Left lung (tissue), 10 donors: ENCODE results near the gene SLC25A26. TPM values are rescaled to one million over a fixed set of nuclear protein-coding genes. Genes with fewer than 3 reads are reported as not detected.

Experiments used
- ATAC-seq: fragments of 200-7000 bp; cut with Tn5 transposase; one replicate; pipeline ENCODE4 v1.9.1; 2020; ENCODE audit warnings: moderate library complexity
- DNase-seq, 4 donors: peaks; one replicate each; pipeline ENCODE4 v3.0.0-alpha.2; 2013 to 2020
- H3K27ac ChIP-seq, 2 donors: fragments of 200-600 bp; sonication (generic) in 1 of 2; one replicate each; pipeline versions ENCODE4 v1.5.0 to v1.8.0; 2020 to 2021
- H3K27me3 ChIP-seq, 2 donors: fragments of 200-600 bp; sonication (generic) in 1 of 2; one replicate each; pipeline versions ENCODE4 v1.5.0 to v1.8.0; 2020 to 2021
- H3K36me3 ChIP-seq, 2 donors: fragments of 200-600 bp; sonication (generic) in 1 of 2; one replicate each; pipeline versions ENCODE4 v1.5.0 to v1.8.0; 2020 to 2021
- H3K4me1 ChIP-seq, 2 donors: fragments of 200-600 bp; one replicate each; pipeline ENCODE4 v1.8.0; 2021
- H3K4me3 ChIP-seq, 2 donors: fragments of 200-600 bp; sonication (generic) in 1 of 2; one replicate each; pipeline versions ENCODE4 v1.5.0 to v1.8.0; 2020 to 2021; ENCODE audit warnings: mild to moderate bottlenecking in 1 of 2
- H3K9me3 ChIP-seq, 2 donors: fragments of 200-600 bp; sonication (generic) in 1 of 2; one replicate each; pipeline versions ENCODE4 v1.5.0 to v1.8.0; 2020 to 2021
- intact Hi-C, 2 donors: fragments of 100-400 bp; cut with DNase I; formaldehyde crosslinking; loops; one replicate each; pipeline versions ENCODE4 v1.11.2 to v1.14.2; 2022
- polyA plus RNA-seq, 6 donors: library from polyadenylated mRNA; unstranded; fragments of 120-200 nt; gene quantifications; one replicate each; pipeline ENCODE4 v1.2.1, GENCODE V29; 2013; ENCODE audit not compliant: insufficient read length in 6 of 6
- total RNA-seq, 2 donors: library from RNA; stranded (reverse); fragmentation: NEBNext Ultra II Directional; extraction: Animal tissue kit (Norgen Biotek cat#: 25700); gene quantifications; one replicate each; pipeline ENCODE4 v1.2.1, GENCODE V29; 2021
- TF ChIP-seq, protein P1 (sequence below), 2 donors: fragments of 200-600 bp; sonication (generic) in 1 of 2; IDR thresholded peaks; one replicate each; pipeline versions ENCODE4 v1.5.0 to v1.8.0; 2021; ENCODE audit warnings: antibody characterized with exemption in 2 of 2
- donor health status: DM: no; HTN: yes; CAD: no.
- donor health status: DM: no; HTN: no; CAD: no.

Gene SLC25A26
- total and polyA plus RNA-seq, 8 donors: 14.2 to 26.2 (median 22.4) TPM

- TF ChIP-seq, protein P1, sequence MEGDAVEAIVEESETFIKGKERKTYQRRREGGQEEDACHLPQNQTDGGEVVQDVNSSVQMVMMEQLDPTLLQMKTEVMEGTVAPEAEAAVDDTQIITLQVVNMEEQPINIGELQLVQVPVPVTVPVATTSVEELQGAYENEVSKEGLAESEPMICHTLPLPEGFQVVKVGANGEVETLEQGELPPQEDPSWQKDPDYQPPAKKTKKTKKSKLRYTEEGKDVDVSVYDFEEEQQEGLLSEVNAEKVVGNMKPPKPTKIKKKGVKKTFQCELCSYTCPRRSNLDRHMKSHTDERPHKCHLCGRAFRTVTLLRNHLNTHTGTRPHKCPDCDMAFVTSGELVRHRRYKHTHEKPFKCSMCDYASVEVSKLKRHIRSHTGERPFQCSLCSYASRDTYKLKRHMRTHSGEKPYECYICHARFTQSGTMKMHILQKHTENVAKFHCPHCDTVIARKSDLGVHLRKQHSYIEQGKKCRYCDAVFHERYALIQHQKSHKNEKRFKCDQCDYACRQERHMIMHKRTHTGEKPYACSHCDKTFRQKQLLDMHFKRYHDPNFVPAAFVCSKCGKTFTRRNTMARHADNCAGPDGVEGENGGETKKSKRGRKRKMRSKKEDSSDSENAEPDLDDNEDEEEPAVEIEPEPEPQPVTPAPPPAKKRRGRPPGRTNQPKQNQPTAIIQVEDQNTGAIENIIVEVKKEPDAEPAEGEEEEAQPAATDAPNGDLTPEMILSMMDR (IDR thresholded peaks at IDR 0.05): peak in 1 of 2 donors; percentile 14
- intact Hi-C loops: no loop called here
- peaks cover 0 to 28% of the 10 kb centered on the region in 2 donors for H3K27me3 ChIP-seq
- H3K4me3 ChIP-seq: no peak overlapping the region
- DNase-seq (no peak), ATAC-seq (no peak)
- H3K4me1 ChIP-seq: no peaks in the 10 kb centered on the region
- no peaks in the 10 kb centered on the region for H3K36me3 ChIP-seq
- H3K27ac ChIP-seq: no peak overlapping the region
- H3K9me3 ChIP-seq: no peaks in the 10 kb centered on the region
Measured at GRCh38 chr3:66196633-66197032, 24.2 kb upstream of the SLC25A26 start.

DNA sequence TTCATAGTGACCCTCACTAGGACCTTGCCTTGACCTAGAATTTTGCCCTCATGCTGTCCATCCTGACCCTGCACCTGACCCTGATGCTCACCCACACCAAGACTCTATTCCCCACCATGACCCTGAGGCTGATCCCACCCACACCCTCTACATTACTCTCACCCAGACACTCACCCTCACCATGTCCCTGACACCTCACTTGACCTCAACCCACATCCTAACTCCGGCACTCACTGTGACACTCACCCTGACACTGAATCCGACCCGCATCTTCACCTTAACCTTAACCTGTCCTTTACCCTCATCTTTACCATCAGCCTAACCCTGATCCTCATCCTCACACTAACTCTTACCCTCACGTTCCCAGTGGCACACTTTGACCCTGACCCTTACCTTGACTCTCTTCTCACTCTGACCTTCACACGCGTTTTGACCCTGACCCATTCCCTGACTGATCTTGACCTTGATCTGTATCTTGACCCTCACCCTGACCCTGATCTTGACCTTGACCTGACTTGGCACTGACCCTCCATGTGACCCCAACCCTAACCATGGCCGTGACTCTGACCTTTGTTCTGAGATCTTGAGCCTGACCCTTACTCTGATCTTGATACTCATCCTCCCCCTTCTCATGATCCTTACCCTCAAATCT, 22.2 kb upstream of the SLC25A26 start:
- Histone ChIP-seq H3K27ac (no peak overlapping the region), H3K4me3 (no peak overlapping the region), H3K36me3 (no peaks in the 10 kb centered on the region), H3K27me3 (peaks cover 0 to 28% of the 10 kb centered on the region in 2 donors), H3K9me3 (no peaks in the 10 kb centered on the region), H3K4me1 (no peaks in the 10 kb centered on the region)
- ATAC-seq (no peak), DNase-seq (no peak)
- TF ChIP-seq, protein P1 (IDR thresholded peaks at IDR 0.05): no peak
- intact Hi-C loops: no loop called here

DNA sequence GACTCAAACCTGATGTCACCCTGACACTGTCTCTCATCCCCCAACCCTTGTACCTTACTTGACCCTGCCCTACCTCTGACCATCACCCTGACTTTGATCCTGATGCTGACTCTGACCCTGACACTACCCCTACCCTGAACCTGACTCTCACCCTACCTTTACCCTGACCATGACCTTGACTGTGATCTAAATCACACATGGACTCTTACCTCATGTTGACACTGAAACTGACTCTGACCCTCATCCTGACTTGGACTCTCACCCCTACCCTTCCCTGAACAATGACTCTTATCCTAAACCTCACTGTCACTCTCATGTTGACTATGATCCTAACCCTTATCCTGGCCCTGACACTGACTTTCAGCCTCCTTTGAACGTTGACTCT, 21.7 kb upstream of the SLC25A26 start:
- Histone ChIP-seq H3K27ac (no peak overlapping the region), H3K27me3 (peaks cover 0 to 23% of the 10 kb centered on the region in 2 donors), H3K36me3 (no peaks in the 10 kb centered on the region), H3K4me1 (no peaks in the 10 kb centered on the region), H3K4me3 (no peak overlapping the region), H3K9me3 (no peaks in the 10 kb centered on the region)
- TF ChIP-seq, protein P1 (IDR thresholded peaks at IDR 0.05): no peak
- intact Hi-C loops: no loop called here
- ATAC-seq (no peak), DNase-seq (no peak)

DNA sequence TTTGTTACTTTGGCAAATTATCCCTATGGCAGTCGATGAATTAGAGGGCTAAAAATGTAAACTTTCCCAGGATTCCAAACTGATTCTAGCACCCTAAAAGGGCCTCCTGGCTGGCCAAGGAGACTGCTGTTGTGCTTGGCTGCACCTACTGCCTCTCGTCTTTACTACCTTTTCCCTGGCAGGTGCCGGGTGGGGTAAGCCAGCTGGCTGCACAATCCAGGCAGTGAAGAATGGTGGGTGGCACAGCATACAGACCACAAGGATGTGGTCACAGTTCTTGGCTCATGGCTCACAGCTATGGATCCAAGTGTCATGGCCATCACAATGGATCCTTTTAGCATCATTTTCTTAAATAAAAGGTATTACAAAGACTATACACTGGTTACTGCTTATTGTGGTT, 20.7 kb upstream of the SLC25A26 start:
- H3K27ac ChIP-seq: no peak overlapping the region
- no peak overlapping the region for H3K4me3 ChIP-seq
- ATAC-seq (no peak), DNase-seq (no peak)
- H3K9me3 ChIP-seq: no peaks in the 10 kb centered on the region
- H3K27me3 ChIP-seq: peaks cover 0 to 14% of the 10 kb centered on the region in 2 donors
- H3K36me3 ChIP-seq: no peaks in the 10 kb centered on the region
- intact Hi-C loops: no loop called here
- TF ChIP-seq, protein P1 (IDR thresholded peaks at IDR 0.05): no peak
- H3K4me1 ChIP-seq: no peaks in the 10 kb centered on the region

DNA sequence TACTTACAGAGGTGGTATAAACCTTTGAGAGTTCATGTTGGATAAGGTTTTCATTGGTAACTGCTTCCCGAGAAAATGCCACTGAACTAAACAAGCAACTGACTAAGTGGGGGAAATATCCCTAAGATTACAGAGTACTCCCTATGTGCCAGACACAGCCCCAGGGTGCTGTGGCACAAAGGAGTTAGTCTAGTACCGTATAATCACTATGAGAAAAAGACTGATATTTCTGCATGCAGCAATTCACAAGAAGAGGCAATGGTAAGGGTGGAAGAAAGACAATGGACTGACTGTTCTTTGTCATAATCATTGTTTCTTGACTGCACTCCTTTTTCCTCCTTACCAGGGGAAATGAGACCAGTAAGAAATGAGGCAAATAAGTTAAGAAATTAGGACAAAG, 20.0 kb upstream of the SLC25A26 start:
- DNase-seq (no peak), ATAC-seq (no peak)
- intact Hi-C loops: no loop called here
- H3K4me1 ChIP-seq: no peaks in the 10 kb centered on the region
- no peak overlapping the region for H3K27ac ChIP-seq
- no peak overlapping the region for H3K4me3 ChIP-seq
- H3K36me3 ChIP-seq: no peaks in the 10 kb centered on the region
- no peaks in the 10 kb centered on the region for H3K9me3 ChIP-seq
- TF ChIP-seq, protein P1 (IDR thresholded peaks at IDR 0.05): no peak
- H3K27me3 ChIP-seq: peaks cover 0 to 7% of the 10 kb centered on the region in 2 donors
